LNCAP (cell line): Measurements from ENCODE around the gene RTCB.
A peak's percentile ranks its signal among the peaks of the same experiment; 100 is the strongest.

ENCODE experiments used
- CTCF ChIP-seq: fragments of 450-650 bp; IDR thresholded peaks from 2 replicates; pipeline ENCODE4 v1.5.1; 2017; ENCODE audit warnings: mild to moderate bottlenecking

The RTCB gene

DNA sequence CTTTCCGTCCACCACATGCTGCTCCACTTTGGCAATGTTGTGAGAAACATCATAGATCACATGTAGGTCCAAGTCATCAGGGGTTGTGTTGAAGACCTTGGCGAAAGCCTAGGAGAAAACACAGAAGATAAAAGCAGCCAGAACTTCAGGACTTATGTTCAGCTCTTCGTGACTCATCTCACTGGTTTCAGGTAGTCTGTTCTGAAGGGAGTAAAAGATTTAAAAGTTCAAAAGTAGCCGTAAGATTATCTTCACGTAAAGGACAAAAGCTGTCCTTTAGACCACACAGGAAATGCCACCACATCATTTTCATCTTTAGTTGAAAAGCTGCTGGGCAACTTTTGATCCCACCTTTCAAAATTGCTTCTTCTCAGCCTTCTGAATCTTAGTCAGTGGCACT, 16.9 kb downstream of the RTCB start:
- TF ChIP-seq CTCF, result no peak

- peak; percentile 52; the same call in 1 of the 2 replicates for TF ChIP-seq CTCF
Observed at GRCh38 chr22:32389685-32390084, 22.4 kb downstream of the RTCB start.

DNA sequence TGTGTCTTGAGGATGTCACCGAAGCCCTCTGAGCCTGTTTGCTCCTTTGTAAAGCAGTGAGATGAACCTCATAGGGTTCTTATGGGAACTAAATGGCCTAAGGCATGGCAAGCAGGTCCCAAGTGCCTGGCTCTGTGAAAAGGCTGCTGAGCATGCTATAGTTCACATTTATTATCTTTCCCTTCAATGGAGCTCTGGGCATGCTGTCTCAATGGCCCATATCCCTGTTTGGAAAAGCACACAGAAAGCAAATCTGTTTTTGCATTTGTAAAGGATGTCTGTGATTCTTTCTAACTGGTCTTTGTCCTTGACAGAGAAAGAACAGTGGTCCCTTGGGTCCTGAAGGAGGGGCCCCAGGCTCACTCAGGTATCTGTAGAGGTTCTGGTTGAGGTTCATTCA, 26.4 kb downstream of the RTCB start:
- no peak for TF ChIP-seq CTCF

GRCh38 chr22:32380991-32381390, 31.1 kb downstream of the RTCB start:
- TF ChIP-seq CTCF, result no peak

DNA sequence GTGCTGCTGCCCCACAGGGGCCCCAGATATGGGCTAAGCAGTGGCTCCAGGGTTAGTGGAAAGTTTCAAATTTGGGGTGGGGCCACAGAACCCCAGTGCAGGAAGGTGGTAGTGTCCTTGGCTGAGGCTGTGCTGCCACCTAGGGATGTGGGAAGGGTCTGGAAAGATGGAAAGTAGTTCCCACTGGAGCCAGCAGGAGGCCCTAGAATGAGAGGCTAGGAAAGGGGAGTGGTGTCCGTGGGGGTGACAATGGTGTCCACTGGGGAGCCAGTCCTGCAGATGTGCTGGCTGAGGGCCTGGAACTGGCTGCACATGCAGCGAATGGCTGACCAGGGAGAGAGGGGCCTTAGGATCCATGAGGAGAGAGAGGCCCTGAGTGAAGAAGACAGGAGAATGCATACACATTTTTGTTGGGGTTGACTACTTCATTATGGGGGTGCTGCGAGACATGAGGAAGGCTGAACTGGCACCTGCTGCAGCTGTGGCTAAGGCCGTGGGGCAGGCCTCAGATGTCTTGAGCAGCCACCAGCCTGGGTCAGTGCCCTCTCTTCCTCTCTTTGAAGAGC, 33.3 kb downstream of the RTCB start:
- peak; percentile 72 for TF ChIP-seq CTCF

- no peak for TF ChIP-seq CTCF
Observed at GRCh38 chr22:32376681-32377080, 35.4 kb downstream of the RTCB start.

DNA sequence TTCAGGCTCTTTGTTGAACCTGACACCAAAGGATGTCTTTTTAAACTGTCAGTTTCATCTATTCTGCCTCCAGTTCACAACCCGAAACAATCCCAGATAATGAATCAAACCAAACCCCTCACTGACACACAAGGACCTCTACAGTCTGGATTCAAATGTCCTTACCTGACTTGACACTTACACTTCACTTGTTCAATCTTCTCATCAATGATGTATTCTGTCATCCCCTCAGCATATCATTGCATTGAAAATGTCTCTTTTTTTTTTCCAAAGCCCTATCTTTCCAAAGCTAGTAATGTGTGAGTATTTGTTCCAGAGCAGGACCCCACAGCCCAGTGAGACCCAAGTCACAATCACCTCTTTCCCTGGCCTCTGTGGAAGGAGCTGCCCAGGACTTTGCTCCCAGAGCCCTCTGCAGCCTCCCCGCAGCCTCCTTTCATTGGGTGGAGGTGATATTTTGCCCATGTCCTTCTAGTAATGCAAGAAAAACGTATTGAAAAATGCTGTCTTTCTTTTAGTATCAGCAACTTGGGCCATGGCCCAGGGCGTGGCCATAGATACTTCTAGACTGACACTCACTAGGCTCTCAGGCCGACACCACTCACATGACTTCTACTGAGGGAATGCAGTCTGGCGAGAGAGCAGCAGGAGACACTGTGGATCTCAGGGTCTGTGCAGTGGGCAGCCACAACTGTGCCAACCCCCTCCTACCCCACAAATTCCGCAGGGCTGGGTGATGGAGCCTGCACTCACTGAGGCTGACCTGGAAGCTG, 36.2 kb downstream of the RTCB start:
- TF ChIP-seq CTCF, result no peak
